Measurements from ENCODE around the gene PBX1.

Gene PBX1

DNA sequence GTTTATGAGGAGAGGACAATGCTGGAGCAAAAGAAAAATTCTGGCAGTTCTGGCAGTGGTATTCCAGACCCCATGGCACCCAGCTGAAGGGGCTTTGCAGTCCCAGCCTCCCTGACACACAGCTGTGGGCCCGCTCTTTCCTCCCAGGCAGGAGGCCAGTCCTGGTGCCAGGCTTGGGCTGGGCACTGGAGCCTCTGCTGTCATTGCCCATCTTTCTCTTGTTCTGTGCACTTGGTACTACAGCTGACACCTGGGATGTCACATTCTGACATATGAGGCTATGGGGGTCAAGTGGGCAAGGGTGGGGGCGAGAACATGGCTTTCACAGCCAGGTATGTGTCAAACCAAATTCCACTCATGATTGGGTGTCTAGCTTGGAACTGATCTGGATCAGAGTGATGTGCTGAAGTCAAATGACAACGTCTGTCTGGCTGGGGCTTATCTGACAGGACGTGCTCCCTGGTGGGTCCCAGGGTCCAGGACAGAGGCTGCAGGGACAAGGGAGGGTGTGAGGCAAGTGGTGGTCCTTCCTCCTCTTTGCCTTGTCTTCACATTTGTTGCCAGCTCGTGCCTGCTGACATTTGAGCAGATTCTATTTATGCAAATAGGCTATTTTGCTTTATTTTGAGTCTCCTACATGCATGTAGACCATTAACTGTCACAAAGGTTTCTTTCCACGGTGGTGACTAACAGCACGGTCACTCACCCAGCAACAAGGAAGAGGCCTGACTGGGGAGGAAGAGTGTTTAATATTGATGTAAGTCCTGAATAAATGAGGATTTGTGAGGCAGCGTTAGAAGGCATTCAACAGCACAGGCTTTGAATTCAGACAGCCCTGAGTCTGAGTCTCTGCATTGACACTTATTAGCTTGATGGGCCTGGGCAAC lies 336.3 kb downstream of the PBX1 start:
- no peak for DNase-seq

DNA sequence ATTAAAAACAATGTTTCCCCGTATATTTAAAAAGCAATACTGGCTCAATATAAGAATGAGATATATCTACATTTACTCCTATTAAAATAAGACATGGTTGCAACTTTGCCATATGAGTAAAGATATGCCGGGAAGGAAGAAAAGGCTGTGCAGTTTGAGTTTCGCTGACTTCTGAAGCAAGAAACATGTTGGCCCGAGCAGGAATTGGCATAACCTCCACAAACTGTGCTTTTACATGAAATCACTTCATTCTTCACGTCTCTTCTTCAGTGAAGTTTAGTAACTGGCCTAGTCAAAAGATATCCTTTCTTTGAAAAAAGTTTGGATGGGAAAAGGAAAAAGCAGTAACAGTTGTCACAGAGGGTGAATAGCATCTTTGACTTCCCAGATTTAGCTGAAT lies 342.0 kb downstream of the PBX1 start:
- DNase-seq, result no peak

Measured in NCI-H1436 (cell line).